Effector CD4-positive, alpha-beta T cell (primary cell): ENCODE results near the gene AMBN. TPM values are rescaled to one million over a fixed set of nuclear protein-coding genes. Genes with fewer than 3 reads are reported as not detected.

Source experiments
- DNase-seq: peaks from one replicate; pipeline ENCODE4 v3.0.0-alpha.2; 2020
- total RNA-seq: gene quantifications from one replicate; lab custom pipeline; 2026; lab: John Stamatoyannopoulos, UW

AMBN gene
- total RNA-seq = not detected

DNA sequence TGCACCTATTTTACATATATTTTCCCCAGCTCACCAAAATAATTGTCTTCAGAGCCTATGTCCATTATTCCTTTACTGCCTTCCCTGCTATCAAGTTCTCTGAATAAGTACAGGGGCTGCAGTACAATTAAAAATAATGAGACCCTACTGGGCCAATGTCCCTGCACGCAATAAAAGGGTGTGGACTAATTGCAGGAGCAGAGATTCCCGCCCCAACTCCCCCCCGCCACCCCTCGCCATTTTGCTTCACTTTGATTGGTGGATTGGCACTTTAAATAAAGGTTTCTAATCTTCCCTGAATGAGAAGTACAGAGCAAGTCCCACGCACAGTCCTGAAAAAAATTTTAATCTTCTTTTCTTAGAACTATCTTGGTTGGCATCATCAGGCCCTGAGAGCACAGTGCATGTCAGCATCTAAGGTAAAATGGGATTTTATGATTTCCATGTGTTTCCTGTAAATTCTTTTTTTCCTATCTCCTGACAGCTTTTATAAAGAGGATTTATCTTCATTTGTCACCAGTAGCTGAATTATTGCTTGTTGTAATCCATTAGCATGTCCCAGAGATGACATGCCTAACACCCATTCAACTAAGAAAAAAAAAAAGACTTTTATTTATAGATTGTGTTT is at the start of gene AMBN:
TSS of gene AMBN (plus strand) at position 302 of the 628 bp plus-strand sequence. CDS start at position 405, 103 bp downstream.
- no peak for DNase-seq

- DNase-seq = no peak
Measured at GRCh38 chr4:70544279-70544868, 47.7 kb upstream of the AMBN start.

- no peak for DNase-seq
Measured at GRCh38 chr4:70556856-70557255, 35.2 kb upstream of the AMBN start.

- peak; percentile 18 for DNase-seq
Measured at GRCh38 chr4:70559211-70559830, 32.7 kb upstream of the AMBN start.

DNA sequence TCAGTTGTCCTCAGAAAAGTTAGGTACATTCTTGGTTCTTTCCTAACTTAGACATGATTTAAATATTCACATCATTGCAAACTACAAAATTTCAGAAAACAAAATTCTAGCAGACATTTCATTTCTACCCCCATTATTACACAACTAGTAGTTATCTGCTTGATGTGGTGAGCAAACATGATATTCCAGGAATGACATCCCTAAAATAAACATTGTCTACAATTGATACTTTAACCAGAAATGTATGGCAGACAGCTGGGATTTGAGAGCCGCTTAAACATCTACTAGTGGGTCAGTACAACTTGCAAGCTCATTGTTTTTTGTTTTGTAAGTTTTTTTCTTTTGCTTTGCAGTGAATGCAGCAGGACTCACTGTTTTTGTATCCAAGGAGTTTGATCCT is 32.1 kb upstream of the AMBN start:
- DNase-seq = no peak

DNA sequence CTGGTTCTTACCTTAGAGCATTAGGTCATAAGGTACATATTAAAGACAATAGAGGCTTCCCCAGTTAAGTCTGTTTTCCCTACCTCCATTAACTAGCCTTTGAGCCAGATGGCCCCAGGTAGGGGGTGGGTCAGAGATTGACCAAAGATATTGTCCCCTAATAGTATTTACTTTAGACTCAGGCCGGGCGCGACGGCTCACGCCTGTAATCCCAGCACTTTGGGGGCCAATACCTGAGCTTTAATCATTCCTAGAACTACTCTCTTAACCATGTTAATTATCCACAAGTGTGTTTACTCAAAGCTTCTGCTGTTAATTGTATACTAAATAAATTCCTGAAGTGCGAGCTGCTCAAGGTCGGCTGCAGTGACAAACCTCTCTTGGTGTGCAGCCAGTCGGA is 28.0 kb upstream of the AMBN start:
- DNase-seq = no peak

DNA sequence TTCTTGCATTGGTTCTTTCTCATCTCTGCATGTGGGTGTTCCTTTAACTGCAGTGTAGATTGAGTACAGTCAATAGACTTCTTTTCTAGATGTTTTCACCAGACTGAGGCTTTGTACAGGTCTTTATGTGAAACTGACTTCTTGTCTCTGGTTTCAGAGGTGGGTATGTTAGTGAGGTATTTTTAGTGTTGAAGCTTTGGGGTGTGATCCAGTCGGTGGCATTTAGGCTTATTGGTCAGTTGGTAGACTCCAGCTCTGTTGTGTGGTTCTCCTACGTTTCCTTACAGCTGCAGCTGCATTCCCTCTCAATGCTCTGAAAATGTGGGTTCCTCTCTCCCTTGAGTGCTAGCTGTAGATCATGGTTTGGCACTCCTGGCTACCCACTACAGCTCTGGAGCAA is 21.3 kb upstream of the AMBN start:
- no peak for DNase-seq

DNA sequence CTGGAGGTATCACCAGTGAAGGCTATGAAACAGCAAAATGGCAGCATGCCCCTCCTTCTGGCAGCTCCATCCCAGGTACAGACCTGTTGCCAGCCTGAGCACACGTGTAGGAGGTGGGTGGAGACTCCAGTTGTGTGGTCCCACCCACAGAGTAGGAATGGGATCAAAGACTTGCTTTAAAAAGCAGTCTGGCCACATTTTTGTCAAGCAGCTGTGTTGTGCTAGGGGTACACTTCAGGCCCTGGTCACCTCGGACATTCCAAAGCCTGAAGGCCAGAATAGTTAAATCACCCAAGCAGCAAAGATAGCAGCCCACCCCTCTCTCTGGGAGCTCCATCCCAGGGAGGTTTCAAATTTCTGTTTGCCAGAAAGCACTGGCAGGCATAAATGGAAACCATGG is 20.3 kb upstream of the AMBN start:
- DNase-seq = no peak

GRCh38 chr4:70575964-70576363 is 16.1 kb upstream of the AMBN start:
- no peak for DNase-seq

DNA sequence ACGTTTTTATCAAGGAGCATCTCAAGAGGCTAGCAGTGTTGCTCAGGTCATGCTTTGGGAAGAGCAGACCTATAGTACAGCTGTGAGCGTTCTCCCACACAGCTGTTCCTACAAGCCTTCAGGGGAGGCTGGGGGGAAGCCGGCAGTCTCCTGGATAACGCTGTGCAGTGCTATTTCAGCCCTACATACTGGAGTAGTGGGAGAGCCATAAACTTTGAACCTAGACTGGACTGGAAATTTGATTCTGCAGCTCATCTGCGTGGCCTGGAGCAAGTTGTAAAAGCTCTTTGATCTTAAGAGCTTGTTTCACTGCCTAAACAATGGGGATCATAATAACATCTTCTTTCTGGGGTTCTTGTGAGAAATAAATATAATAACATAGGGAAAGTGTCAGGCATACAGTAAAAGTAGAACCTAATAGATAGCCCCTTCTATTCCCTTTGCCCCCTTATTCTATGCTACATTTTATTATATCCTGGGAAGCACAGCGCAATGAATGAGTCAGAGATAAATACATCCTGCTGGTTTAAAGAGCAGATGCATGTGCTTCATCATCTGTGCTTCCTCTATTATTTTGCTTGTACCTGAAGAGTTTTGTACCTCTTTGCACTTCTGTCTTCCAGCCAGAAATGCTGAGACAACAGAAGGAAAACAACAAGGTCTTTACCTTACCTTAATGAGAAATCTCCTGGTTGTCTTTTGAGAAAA is 14.7 kb upstream of the AMBN start:
- DNase-seq = no peak

DNA sequence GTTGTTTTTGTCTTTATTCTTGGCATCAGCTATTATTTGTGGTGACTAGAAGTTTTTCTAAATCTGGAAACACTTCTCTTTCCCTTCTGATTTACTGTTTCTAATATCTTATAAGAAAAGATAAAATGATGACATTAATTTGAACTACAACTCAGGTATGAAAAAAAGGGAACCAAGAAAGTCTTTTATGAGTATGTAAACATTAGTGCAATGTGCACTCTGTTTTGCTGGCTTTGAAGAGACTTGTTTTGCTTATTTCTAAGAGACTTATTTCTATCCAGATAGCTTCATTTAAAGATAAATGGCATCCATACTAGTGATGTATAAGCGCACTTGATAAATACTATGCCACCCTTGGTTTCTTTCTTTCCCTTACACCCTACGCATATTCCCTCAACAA is 10.1 kb upstream of the AMBN start:
- DNase-seq = no peak

DNA sequence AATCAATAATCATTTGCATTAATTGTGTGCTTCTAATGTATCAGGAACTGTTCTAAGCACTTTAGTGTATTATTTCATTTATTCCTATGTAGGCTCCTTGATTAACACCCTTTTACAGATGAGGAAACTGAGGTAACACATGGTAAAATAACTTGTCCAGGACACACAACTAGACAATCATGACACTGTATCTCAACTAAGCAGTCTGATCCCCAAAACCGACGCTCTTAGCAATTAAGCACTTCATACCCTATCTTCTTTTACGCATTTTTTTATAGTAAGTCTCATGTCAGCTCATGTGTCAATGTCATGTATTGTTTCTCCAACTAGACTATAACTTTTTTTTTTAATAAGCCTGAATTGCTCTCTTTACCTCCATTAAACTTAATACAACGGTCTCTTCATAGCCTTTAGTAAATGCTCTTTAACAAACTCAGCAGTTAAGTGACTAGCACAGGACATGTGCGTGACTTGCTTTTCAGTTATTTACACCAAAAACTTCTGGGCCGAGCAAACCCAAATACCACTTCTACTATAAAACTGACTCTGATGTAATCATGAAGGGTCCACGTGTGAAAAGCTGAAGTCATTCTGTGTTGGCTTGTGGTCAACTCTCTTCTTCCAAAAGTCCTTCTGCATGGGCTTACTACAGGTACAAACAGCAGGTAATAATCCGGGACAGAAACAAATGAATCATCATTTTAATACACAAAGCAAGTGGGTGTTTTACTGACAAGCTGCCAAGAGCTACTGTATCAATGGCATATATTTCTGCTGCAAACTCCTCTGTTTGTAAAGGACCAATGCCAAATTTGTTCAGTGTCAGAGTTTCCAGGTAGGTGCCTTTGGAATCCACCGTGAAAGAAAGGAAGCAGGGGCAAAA is 7.9 kb upstream of the AMBN start:
- no peak for DNase-seq

- DNase-seq = no peak
Measured at GRCh38 chr4:70586841-70587240, 5.2 kb upstream of the AMBN start.

DNA sequence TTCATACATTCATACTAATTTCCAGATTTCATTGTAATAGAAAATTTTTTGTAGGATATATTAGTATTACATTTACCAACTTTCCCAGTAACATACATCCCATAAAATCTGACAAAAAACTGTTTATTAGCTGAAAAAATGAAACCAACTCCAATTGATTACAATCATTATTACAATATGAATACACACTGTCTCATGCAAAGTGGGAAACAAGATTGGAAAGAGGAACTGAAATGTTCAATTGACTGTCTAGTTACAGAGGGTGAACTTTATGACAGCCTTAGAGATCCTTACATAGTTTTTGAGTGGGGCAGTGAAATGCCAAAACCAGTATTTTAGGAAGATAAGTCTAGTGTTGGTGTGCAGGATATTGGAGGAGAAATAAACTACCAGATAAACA is 2.3 kb upstream of the AMBN start:
- no peak for DNase-seq

DNA sequence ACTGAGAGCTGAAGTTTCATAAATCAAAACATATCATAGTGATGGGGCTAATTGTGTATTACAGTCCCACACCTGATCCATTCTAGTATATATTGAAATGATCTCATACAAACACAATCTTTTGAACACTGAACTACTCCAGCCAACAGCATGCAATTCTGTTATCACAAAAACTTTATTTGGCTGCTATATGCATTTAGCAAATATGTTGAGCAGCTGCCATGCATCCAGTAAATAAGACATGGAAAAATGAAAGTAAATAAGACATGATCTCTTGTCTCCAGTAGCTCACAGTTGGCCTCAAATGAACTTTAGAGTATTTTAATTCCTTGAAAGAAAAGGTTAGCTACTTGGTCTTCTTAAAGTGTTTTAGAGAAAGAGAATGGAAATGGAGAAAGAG is 2.1 kb downstream of the AMBN start:
- DNase-seq = no peak

- no peak for DNase-seq
Measured at GRCh38 chr4:70600305-70600704, 8.2 kb downstream of the AMBN start.

GRCh38 chr4:70600977-70601376 is 8.9 kb downstream of the AMBN start:
- DNase-seq = no peak

- peak; percentile 46 for DNase-seq
Measured at GRCh38 chr4:70601422-70602039, 9.5 kb downstream of the AMBN start.

DNA sequence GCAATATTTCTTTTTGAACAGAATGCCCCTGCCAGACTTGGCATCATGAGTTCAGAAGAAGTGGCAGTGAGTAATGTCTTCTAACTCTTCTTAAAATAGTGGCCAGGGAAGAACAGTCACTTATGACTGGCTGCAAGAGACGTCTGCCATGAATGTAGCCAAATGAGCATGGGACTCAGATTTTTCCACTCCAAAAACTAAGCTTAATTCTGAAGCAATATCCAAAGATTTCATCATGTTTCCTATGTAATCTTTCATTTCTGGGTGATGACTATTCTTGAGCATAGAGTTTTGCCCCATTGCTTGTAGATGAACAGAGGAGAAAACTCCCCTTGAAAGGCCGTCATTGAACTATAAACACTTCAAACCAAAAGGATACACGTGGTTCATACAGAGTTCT is 11.8 kb downstream of the AMBN start:
- no peak for DNase-seq

DNA sequence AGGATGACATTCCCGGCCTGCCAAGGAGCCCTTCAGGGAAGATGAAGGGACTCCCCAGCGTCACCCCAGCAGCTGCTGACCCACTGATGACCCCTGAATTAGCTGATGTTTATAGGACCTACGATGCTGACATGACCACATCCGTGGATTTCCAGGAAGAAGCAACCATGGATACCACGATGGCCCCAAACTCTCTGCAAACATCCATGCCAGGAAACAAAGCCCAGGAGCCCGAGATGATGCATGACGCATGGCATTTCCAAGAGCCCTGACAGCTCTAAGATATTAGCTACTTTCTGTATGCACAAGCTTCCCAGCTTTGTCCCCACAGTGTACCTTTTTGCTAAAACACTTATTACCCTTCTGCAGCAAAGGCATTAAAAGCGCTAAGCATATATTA is 14.4 kb downstream of the AMBN start:
- no peak for DNase-seq

GRCh38 chr4:70607334-70607853 is 15.3 kb downstream of the AMBN start:
- no peak for DNase-seq

- no peak for DNase-seq
Measured at GRCh38 chr4:70608324-70608723, 16.3 kb downstream of the AMBN start.
